ENCODE data around the gene COL5A3. TPM values are rescaled to one million over a fixed set of nuclear protein-coding genes. Genes with fewer than 3 reads are reported as not detected.

The COL5A3 gene
- polyA plus RNA-seq, 1 donor (not counting 4 experiments of a cell fraction or from before 2014, with no cell fraction given), result 0.43 TPM

DNA sequence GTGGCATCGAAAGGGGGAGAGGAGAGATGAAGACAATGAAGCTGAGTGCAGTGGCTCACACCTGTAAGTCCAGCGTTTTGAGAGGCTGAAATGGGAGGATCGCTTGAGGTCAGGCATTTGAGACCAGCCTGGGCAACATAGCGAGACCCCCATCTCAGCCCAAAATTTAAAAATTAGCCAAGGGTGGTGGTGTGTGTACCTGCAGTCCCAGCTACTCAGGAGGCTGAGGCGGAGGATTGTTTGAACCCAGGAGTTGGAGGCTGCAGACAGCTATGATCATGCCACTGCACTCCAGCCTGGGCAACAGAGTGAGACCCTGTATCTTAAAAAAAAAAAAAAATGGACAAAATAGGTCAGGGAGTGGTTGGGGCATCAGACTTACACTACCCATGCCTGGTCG is 10.5 kb upstream of the COL5A3 start:
- no peaks in the 10 kb centered on the region for H3K27me3 ChIP-seq (ENCODE audit: control insufficient read depth, extremely low read depth, insufficient read depth, low read length)
- H3K9ac ChIP-seq (ENCODE audit: control insufficient read depth, extremely low read depth, insufficient read depth, low read length), result no peak overlapping the region
- H3K4me3 ChIP-seq (ENCODE audit: control insufficient read depth in 2 of 3, extremely low read depth in 1 of 3, insufficient read depth in 2 of 3, low read depth in 1 of 3, low read length in 3 of 3), result no peak overlapping the region
- no peak overlapping the region for H3K4me2 ChIP-seq (ENCODE audit: control insufficient read depth, extremely low read depth, insufficient read depth, low read depth, low read length)
- H3K27ac ChIP-seq (ENCODE audit: control insufficient read depth, insufficient read depth, low read length), result no peak overlapping the region
- H3K36me3 ChIP-seq (ENCODE audit: control insufficient read depth in 2 of 2, extremely low read depth in 1 of 2, insufficient read depth in 2 of 2, low read length in 2 of 2), result no peaks in the 10 kb centered on the region
- no peak overlapping the region for H2AFZ ChIP-seq (ENCODE audit: control insufficient read depth, low read length)
- FAIRE-seq (no peak), DNase-seq (ENCODE audit: low read depth, low spot score) (no peak)
- dilution Hi-C loops (cut with MboI; ENCODE audit: extremely low pct_ligation_motif_present, low sequenced_read_pairs), result no loop called here
- H4K20me1 ChIP-seq (ENCODE audit: control insufficient read depth, extremely low read depth, insufficient read depth, low read length), result no peaks in the 10 kb centered on the region
- no peaks in the 10 kb centered on the region for H3K79me2 ChIP-seq (ENCODE audit: control insufficient read depth, insufficient read depth, low read length)
- TF ChIP-seq, protein P1, sequence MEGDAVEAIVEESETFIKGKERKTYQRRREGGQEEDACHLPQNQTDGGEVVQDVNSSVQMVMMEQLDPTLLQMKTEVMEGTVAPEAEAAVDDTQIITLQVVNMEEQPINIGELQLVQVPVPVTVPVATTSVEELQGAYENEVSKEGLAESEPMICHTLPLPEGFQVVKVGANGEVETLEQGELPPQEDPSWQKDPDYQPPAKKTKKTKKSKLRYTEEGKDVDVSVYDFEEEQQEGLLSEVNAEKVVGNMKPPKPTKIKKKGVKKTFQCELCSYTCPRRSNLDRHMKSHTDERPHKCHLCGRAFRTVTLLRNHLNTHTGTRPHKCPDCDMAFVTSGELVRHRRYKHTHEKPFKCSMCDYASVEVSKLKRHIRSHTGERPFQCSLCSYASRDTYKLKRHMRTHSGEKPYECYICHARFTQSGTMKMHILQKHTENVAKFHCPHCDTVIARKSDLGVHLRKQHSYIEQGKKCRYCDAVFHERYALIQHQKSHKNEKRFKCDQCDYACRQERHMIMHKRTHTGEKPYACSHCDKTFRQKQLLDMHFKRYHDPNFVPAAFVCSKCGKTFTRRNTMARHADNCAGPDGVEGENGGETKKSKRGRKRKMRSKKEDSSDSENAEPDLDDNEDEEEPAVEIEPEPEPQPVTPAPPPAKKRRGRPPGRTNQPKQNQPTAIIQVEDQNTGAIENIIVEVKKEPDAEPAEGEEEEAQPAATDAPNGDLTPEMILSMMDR (optimal IDR thresholded peaks at IDR 0.05 in 1 of 3, IDR thresholded peaks at IDR 0.05 in 1 of 3, conservative IDR thresholded peaks at IDR 0.05 in 1 of 3; ENCODE audit: extremely low read depth in 1 of 3, insufficient read depth in 2 of 3, low read length in 3 of 3), result no peak
- no peak for TF ChIP-seq EZH2 (IDR thresholded peaks at IDR 0.05; ENCODE audit: low read length)
- H3K9me3 ChIP-seq (ENCODE audit: control insufficient read depth, low read depth, low read length), result no peaks in the 10 kb centered on the region
- H3K9me1 ChIP-seq (ENCODE audit: control insufficient read depth, extremely low read depth, insufficient read depth, low read length), result no peaks in the 10 kb centered on the region
- H3K4me1 ChIP-seq (ENCODE audit: control insufficient read depth, extremely low read depth, insufficient read depth, low read length), result peaks cover 5% of the 10 kb centered on the region

DNA sequence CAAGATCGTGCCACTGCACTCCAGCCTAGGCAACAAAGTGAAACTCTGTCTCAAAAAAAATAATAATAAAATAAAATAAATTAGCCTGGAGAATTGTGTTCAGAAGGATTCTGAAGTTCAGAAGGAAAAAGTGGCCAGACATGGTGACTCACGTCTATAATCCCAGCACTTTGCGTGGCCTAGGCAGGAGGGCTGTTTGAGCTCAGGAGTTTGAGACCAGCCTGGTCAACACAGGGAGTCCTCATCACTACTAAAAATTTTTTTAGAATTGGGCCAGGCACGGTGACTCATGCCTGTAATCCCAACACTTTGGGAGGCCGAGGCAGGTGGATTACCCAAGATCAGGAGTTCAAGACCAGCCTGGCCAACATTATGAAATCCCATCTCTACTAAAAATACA is 8.9 kb upstream of the COL5A3 start:
- DNase-seq (ENCODE audit: low read depth, low spot score) (no peak), FAIRE-seq (no peak)
- H2AFZ ChIP-seq (ENCODE audit: control insufficient read depth, low read length), result no peak overlapping the region
- H3K27me3 ChIP-seq (ENCODE audit: control insufficient read depth, extremely low read depth, insufficient read depth, low read length), result no peaks in the 10 kb centered on the region
- TF ChIP-seq, protein P1 (optimal IDR thresholded peaks at IDR 0.05 in 1 of 3, IDR thresholded peaks at IDR 0.05 in 1 of 3, conservative IDR thresholded peaks at IDR 0.05 in 1 of 3; ENCODE audit: extremely low read depth in 1 of 3, insufficient read depth in 2 of 3, low read length in 3 of 3), result no peak
- TF ChIP-seq EZH2 (IDR thresholded peaks at IDR 0.05; ENCODE audit: low read length), result no peak
- H3K9me1 ChIP-seq (ENCODE audit: control insufficient read depth, extremely low read depth, insufficient read depth, low read length), result no peaks in the 10 kb centered on the region
- H3K36me3 ChIP-seq (ENCODE audit: control insufficient read depth in 2 of 2, extremely low read depth in 1 of 2, insufficient read depth in 2 of 2, low read length in 2 of 2), result no peaks in the 10 kb centered on the region
- H3K9ac ChIP-seq (ENCODE audit: control insufficient read depth, extremely low read depth, insufficient read depth, low read length), result no peak overlapping the region
- no peak overlapping the region for H3K4me2 ChIP-seq (ENCODE audit: control insufficient read depth, extremely low read depth, insufficient read depth, low read depth, low read length)
- dilution Hi-C loops (cut with MboI; ENCODE audit: extremely low pct_ligation_motif_present, low sequenced_read_pairs), result no loop called here
- H3K79me2 ChIP-seq (ENCODE audit: control insufficient read depth, insufficient read depth, low read length), result no peaks in the 10 kb centered on the region
- H4K20me1 ChIP-seq (ENCODE audit: control insufficient read depth, extremely low read depth, insufficient read depth, low read length), result no peaks in the 10 kb centered on the region
- H3K4me3 ChIP-seq (ENCODE audit: control insufficient read depth in 2 of 3, extremely low read depth in 1 of 3, insufficient read depth in 2 of 3, low read depth in 1 of 3, low read length in 3 of 3), result no peak overlapping the region
- peaks cover 5% of the 10 kb centered on the region for H3K4me1 ChIP-seq (ENCODE audit: control insufficient read depth, extremely low read depth, insufficient read depth, low read length)
- H3K9me3 ChIP-seq (ENCODE audit: control insufficient read depth, low read depth, low read length), result no peaks in the 10 kb centered on the region
- no peak overlapping the region for H3K27ac ChIP-seq (ENCODE audit: control insufficient read depth, insufficient read depth, low read length)
